ENCODE results near the gene GAL3ST3.
"Not testable (repeated sequence)": the region's sequence is repeated elsewhere in the genome, so short reads cannot be mapped to it uniquely, and the experiment has no call there.

The GAL3ST3 gene

DNA sequence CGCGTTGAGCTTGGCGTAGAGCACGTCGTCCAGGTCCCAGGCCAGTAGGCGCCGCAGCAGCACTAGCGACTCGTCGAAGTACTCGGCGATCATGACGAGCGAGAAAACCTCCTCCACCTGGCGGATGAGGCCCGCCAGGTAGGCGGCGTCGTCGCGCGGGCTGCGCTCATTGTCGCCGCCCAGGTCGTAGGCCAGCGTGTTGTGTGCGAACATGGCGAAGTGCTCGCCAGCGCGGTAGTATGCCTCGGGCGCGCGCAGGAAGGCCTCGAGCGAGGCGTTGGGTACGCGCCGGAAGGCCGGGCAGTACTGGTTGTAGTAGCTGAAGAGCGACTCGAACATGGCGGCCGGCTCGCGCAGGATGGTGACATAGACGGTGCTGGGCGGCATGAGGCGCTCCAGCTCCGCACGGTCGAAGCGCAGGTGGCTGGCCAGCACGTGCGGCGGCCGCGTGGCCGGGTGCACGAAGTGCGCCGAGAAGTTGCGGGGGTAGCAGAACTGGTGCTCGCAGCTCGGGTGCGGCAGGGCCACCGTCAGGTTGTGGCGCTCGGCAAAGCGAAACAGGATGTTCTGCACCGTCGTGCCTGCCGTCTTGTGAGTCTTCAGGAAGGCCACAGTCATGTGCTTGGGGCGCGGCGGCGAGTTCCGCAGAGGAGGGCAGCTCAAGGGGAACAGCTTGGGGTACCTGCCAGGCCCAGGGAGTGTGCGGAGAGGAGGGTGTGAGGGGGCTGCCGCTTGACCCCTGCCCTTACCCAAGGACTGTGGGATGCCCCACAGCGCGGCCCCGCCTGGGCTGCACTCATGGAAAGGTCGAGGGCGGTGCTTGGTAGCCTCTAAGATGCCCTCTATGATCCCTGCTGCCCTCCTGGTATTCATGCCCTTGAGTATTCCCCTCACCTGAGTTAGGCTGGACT is 5.7 kb downstream of the GAL3ST3 start:
- DNase-seq, result no peak

DNA sequence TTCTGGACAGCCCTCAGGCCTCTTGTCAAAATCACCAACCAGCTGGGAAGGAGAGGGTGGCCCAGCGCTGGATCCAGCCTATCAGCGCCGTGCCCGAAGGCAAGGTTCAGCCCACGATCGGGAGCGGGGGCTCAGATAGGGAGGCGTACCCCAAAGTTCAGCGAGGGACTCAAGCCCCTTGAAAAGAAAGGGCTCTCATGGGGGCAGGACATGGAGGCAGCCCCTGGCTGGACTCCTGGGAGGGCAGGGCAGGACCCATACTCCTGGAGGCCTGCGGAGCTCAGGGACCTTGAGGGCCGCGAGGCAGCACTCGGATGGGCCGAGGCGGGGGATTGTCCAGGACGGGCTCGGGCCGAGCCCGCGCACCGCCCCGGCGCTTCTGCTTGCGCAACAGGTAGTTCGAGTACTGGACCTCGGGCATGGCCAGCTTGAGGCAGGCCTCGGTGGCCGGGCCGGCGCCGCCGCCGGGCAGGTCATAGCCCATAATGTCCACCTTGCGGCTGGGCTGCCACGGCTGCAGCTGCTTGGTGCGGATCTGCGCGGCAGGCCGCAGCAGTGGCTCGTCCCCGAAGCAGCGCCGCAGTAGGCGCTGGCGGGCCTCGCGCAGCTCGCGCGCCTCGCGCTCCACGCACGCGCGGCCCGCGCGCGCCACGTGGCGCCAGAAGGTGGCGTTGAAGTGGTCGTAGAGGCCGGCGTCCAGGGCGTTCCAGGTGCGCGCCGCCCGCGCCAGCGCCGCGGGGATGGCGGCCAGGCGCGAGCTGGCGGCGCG is 6.5 kb downstream of the GAL3ST3 start:
- DNase-seq, result no peak

DNA sequence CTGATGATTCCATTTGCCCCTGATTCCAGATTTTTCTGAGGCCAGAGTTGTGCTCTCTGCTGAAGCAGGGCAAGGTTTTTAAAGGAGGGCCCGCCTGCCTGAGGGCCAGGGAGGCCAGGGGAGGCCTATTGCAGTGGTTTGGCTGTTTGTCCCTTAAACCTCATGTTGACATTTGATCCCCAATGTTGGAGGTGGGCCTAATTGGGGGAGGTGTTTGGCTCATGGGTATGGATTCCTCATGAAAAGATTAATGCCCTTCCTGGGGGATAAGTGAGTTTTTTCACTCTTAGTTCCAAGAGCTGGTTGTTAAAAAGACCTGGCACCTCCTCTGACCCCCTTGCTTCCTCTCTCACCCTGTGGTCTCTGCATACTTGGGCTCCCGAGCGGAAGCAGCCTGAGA is 9.2 kb downstream of the GAL3ST3 start:
- no peak for DNase-seq

DNA sequence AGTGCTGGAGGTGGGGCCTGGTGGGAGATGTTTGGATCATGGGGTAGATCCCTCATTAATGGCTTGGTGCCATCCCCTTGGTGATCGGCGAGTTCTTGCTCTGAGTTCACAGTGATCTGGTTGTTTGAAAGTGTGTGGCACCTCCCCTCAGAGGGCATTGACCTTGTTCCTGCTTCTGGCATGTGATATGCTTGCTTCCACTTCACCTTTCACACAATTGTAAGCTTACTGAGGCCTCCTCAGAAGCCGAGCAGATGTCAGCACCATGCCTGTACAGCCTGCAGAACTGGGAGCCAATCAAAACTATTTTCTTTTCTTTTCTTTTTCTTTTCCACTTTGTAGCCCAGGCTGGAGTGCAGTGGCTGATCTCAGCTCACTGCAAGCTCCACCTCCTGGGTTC is 11.6 kb downstream of the GAL3ST3 start:
- no peak for DNase-seq

DNA sequence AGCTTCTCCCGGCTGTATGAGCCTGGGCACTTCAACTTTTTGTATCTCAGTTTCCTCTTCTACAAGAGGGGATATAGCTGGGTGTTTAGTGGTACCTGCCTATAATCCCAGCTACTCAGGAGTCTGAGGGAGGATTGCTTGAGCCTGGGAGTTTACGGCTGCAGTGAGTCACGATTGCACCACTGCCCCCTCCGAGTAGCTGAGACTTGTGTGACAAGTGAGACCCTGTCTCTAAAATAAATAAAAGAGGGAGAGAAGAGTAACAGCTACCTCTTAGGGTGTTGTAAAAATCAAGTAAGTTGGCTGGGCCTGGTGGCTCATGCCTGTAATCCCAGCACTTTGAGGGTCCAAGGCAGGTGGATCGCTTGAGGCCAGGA is 12.6 kb downstream of the GAL3ST3 start:
- DNase-seq, result no peak

DNA sequence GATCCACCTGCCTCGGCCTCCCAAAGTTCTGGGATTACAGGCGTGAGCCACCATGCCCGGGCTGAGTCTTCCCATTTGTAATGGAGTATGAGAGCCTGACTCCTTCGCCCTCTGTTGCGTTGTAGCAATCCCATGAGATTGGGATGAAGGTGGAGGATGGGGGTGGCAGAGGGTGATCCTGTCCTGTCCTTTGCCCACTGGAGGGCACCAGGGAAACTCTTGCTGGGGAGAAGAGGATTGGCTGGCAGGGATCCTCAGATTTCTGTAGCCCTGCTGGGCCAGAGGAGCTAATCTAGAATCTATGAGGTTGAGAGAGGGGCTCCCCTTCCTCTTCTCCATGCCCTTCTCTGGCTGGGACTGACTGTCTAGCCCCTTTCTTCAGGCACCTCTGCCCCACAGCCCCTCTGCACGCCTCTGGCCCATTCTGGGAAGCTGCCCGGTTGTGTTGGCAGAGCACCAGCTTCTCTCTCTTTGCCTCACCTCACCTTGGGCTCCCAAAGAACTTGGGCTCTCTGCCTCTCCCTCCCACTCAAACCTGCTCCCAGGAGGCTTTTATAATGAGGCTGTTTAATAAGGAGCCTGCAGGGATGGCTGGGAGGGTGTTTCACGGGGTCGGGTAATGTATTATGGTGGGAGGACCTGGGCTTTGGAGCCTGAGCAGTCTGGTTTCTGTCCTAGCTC is 13.2 kb downstream of the GAL3ST3 start:
- no peak for DNase-seq

DNA sequence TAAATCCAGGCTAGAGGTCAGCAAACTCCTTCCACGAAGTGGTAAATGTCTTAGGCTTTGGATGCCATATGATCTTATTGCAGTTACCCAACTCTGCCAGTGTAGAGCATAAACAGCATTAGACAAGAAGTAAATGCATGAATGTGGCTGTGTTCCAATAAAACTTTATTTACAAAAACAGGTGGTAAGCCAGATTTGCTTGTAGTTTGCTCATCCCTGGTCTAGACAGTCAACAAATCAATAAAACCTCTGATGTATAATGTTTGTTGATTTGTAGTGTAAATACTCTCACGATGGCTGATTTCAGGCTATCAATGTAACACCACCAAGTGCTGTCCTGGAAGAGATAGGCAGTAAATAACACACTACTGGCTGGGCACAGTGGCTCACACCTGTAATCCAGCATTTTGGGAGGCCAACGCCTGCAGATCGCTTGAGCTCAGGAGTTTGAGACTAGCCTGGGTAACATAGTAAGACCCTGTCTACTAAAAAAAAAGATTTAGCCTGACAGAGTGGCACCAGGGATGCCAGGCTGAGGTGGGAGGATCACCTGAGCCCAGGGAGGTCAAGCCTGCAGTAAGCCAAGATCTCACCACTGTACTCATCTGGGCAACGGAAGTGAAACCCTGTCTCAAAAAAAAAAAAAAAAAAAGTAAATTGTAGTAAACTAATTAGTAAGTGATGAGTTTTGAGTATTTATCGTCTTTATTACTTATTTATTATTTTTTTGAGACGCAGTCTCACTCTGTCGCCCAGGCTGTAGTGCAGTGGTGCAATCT is 15.8 kb downstream of the GAL3ST3 start:
- no peak for DNase-seq

DNA sequence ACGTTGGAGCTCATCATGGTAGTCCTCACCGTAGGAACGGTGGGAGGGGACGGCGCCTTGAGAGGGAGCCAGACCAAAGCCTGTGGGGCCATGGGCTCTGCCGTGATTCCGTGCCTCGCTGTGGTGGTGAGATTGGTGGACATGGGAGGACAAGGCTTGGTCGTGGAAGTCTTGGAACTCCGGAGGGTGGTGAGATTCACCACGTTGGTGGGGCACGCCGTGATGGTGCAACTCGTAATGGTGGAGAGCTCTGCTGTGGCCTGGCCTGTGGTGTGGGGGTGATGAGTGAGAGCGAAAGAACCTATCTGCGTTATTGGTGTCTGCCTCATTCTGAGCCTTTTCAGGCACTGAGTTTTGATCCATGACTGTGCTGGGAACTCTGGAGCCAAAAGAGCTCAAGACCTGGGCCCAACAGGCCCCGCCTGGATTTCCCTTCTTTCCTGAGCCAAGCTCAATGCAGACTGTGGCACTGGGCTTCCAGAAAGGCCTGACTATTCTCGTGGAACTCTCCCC is 22.9 kb downstream of the GAL3ST3 start, which contains the start of gene CATSPER1:
Gene CATSPER1 (minus strand): TSS at position 463 of the 513 bp plus-strand sequence. CDS start 100 bp downstream, at position 363.
- DNase-seq, result no peak

DNA sequence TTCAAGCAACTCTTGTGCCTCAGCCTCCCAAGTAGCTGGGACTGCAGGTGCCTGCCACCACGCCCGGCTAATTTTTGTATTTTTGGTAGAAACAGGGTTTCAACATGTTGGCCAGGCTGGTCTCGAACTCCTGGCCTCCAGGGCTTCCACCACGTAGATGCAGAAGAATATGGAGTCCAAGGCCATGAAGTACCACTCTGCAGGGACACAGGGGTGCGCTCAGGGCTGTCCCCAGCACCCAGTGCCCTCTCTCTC is 25.8 kb downstream of the GAL3ST3 start:
- DNase-seq, result not testable (repeated sequence)

DNA sequence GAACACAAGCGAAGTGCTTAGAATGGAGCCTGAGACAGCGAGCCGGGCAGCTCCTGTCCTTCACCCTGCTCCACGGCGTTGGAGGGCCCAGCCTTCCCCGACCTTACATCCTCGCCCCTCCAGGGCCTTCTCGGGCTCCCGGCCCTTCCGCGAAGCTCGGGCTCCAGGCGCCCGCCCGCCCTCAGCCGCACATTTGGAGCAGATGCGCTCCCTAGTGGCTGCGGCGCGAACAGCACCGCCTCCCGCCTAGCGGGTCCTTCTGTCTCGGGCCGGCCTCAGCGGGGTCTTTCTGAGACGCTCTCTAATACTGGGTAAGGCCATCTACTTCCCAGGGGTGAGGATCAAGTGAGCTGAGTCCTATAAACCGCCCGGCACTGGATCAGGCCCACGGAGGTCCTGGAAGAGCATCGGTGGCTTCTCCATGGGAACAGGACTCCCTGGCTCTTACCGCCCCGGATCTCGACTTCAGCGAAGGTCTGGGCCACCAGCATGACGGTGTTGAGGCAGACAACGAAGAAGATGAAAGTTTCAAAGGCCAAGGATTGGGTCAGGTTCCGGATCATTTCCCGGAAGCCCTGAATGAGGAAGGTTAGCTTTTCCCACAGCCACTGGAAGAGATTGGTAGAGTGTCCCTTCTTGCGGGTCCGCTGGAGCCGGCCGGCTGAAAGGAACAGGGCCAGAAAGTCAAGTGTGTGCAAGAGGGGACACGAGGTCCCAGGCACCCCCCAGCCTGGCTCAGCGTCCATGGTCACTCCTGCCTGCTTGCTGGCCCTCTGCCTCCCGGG is 26.4 kb downstream of the GAL3ST3 start:
- peak; percentile 72 for DNase-seq

DNA sequence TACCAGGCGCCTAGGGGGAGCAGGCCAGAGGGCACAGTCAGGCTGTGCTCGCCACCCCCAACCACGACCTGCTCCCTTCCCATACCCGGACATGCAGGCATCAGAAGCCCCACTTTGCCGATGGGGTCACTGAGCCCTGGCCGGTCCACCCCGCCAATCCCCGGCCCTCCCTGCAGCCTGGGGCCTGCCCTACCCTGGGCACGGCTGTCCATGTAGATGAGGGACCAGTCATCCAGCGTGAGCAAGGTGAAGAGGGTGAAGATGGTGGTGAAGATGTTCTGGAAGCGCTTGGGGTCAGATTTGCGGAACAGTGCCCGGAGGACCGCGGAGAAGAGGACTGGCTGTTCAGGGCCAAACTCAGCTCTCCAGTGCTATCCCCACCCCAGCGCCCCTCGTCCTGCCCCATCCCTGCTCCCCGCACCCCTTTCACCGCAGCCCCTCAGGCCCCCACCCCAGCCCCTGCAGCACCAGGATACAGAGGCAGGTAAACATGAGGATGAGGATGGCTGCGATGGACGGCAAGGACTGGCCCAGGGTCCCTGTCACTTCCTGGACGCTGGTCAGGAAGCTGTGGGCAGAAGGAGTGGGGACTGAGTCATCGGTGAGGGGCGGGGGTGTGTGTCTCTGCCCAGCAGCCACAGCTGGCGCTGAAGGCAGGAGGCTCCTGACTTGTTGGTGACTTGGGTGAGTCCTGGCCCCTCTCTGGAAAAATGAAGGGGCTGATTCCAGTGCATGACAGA is 28.2 kb downstream of the GAL3ST3 start:
- DNase-seq, result no peak

DNA sequence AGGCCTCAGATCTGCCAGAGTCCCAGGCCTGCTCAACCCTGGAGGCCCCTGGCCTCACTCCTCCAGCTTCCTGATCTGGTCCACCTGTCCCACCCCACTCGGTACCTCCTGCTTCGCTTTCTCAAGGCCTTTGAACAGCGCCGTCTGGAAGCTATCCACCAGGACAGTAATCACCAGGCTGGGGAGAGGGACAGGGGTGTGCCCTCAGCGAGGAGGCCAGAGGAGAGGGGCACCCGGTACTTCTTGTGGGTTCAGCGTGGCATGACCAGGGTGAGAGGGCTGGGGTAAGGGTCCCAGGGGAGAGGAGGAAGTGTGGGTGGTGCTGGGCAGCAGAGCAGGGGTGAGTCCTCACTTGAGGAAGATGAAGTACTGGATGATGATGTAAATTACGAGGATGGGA is 28.7 kb downstream of the GAL3ST3 start:
- no peak for DNase-seq

DNA sequence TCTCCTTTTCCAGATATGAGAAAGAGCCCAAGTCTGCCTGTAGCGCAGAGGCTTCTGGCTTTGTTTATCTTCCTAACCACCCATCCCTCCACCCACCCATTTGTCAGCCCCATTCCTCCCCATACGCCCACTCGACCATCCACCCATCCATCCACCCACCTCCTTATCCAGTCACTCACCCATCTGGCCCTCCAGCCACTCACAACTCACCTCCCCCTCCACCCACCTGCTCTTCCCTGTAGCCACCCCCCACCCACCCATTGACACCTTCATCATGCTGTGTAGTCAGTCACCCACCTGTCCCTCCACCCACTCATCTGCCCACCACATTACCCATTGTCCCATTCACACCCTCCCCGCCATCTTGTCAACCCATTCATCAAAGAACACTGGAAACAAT is 31.6 kb downstream of the GAL3ST3 start:
- no peak for DNase-seq

DNA sequence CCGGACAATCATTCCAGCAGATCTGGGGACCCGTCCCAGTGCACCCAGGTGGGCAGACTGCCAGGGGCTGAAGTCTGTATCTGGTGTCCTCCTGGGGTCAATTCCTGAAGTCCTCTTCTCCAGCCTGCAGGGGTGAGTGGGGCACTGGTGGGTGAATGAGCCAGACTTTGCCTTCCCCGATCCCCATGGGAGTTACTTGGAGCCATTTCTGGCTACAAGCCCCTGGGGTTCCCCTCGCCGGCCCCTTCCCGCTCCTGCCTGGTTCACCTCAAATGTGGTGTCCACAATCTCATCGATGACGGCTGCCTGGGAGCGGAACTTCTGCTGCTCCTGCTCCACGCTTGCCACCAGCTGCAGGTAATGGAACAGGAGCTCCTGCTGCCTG is 32.2 kb downstream of the GAL3ST3 start:
- DNase-seq, result no peak

DNA sequence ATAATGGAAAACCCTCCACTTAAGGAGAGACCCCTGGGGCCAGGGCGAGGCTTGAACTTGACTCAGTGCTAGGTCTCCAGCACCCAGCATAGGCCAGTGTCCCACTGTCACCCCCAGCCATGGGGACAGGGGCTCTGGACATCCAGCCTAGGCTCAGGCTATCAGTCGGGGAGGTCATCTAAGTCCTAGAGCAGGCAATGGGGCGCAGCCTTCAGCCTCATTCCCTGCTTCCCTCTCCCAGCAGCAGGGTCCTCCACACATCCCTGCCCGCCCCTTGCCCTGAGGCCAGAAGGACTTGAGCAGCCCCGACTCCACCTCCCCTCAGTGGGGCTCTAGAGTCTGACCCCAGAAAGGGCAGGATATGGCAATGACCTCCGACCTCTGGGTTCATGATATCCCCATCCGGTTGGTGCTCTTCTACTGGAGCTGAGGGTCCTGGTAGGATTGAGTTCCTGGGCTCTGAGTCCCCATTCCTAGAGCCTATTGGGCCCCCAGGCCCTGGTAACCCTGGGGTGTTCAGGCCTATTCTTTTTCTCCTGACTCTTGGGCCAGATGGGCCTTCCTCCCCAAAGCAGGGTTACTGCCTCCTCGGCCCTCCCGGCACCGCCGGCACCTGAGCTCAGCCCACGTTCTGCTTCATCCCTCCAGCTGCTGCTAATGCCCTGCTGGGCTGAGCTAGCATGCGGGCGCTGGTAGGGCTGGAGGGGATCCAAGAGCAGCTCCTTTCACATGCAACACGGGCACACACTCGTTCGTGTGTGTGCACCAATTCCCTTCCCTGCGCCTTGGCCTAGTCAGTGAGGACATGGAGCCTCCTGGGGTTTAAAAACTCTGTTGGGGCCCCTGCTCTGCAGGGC is 32.8 kb downstream of the GAL3ST3 start:
- DNase-seq, result no peak

DNA sequence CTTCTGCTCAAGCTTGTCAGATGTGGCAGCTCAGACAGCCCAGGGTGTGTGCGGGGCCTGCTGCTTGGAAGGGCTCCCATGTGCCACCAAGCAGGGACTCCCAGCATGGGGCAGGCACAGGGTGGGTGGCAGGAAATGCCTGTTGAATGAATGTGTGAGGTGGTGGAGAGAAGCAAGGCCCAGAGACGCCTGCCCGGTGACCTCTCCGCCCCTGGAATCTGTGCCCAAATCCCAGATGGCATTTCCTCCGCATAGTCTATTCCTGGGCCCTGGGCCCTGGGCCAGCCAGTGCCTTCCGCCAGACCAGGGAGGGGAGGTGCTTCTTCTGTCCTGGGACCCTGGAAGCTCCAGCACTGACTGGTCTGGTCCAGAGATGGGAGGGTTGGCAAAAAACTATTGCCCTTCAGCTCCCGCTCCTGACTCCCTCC is 33.5 kb downstream of the GAL3ST3 start:
- no peak for DNase-seq

DNA sequence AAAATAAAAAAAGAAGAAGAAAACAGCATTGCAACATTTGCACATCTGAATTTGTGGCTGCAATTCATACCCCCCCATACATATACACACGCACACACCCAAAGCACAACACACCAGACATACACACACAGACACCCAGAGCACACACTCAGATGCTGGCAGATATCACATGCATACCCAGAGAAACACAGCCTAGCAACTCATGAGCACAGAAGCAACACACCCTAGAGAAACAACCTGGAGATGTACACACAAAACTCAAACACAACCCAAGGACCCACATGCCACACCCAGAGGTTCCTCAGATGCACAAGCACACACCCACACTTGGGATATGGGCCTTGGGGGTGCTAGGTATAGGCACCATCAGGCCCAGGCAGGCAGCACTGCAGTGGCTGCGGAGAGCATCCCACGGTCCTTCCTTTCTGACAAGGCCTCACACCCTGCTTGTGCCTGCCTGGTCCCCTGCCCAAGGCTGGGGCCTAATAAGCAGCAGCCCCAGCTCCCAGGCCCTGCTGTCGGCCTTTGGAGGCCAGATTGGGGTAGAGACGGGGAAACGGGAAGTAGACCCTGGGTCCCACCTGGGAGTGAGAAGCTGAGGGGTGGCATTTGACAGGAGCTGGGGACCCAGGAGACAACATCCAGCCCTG is 34.0 kb downstream of the GAL3ST3 start:
- DNase-seq, result no peak

DNA sequence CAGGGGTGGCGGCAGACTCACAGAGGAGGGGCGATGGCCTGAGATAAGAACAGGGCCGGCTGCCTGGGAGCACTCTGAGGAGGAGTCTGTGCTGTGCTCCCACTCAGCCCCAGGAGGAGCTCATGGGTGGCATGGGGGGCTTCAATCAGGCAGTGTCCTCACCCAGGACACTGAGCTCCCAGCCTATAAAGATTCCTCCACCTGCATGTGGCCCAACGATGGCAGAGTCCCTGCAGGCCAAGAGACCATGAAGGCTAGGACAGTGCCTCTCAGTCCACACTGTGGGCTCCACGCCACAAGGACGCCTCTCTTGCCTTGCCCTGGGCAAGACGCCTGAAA is 35.2 kb downstream of the GAL3ST3 start:
- DNase-seq, result no peak

DNA sequence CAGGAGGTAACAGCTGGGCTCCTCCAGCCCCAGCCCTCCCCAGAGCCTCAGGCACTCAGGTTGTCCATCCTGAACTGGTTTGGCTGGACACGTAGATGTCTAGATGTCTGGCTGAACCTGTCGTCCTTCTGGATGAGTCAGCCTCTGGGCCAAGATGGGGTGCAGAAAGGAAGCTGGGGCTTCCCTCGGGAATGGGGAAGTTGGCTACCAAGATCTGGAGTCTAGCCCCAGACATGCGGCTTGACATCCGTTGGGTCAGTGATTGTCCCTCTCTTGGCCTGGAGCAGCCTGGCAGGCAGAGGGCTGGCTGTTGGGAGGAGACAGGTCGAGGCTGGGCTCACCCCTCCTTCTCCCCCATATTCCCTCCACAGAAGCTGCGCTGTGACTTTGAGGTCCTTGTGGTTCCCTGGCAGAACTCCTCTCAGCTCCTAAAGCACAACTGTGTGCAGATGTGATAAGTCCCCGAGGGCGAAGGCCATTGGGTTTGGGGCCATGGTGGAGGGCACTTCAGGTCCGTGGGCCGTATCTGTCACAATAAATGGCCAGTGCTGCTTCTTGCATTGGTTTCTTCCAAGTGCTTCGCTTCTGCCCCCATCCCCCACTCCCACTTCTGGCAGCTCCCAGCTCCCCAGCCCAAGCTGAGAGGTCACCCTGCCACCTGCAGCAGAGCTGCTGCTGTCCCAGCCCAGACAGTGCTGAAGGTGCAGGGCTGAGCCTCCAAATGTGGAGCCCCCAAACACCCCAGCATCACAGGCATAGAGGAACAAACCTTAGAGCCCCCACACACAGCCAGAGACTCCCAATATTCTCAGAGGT is 35.8 kb downstream of the GAL3ST3 start:
- no peak for DNase-seq

Measured in effector CD8-positive, alpha-beta T cell (primary cell).